Stomach (tissue), 9 donors: ENCODE results near the gene LRRC51. TPM values are rescaled to one million over a fixed set of nuclear protein-coding genes. Genes with fewer than 3 reads are reported as not detected.

Source experiments
- DNase-seq, 2 donors: peaks; one replicate each; pipeline versions ENCODE4 v3.0.0 to v3.0.0-alpha.2; 2013 to 2019
- H3K27ac ChIP-seq, 5 donors: fragments of 200-600 bp in 4 of 5; sonication (generic) in 4 of 5; one replicate each; pipeline ENCODE4 v1.5.1; 2013 to 2019; ENCODE audit warnings: mild to moderate bottlenecking in 1 of 5, moderate library complexity in 1 of 5
- H3K27me3 ChIP-seq, 3 donors: fragments of 200-600 bp; sonication (generic); one replicate each; pipeline ENCODE4 v1.5.1; 2017 to 2019; ENCODE audit warnings: mixed run types in 1 of 3
- H3K36me3 ChIP-seq, 4 donors: fragments of 200-600 bp; sonication (generic); 1 replicate in 3 of 4; 2 replicates in 1 of 4; pipeline ENCODE4 v1.5.1; 2016 to 2019
- H3K4me1 ChIP-seq, 4 donors: fragments of 200-600 bp; sonication (generic); one replicate each; pipeline ENCODE4 v1.5.1; 2016 to 2019
- H3K4me3 ChIP-seq, 4 donors: fragments of 200-600 bp; sonication (generic) in 3 of 4; one replicate each; pipeline ENCODE4 v1.5.1; 2016 to 2019; ENCODE audit warnings: mild to moderate bottlenecking in 1 of 4
- H3K9me3 ChIP-seq, 4 donors: fragments of 200-600 bp; sonication (generic); one replicate each; pipeline ENCODE4 v1.5.1; 2016 to 2019
- CTCF ChIP-seq, 7 experiments: fragments of 450-650 bp in 4 of 7; fragments of 200-600 bp in 3 of 7; sonication (generic) in 3 of 7; IDR thresholded peaks; one replicate each; pipeline ENCODE4 v1.5.1; 2016 to 2019; ENCODE audit warnings: antibody characterized with exemption in 7 of 7, control low read depth in 2 of 7, mild to moderate bottlenecking in 1 of 7
- EP300 ChIP-seq: sonication (generic); formaldehyde crosslinking; IDR thresholded peaks from one replicate; pipeline ENCODE4 v1.6.1; 2017; ENCODE audit warnings: antibody characterized with exemption
- POLR2A ChIP-seq, 4 donors: fragments of 450-650 bp; IDR thresholded peaks; one replicate each; pipeline ENCODE4 v1.6.1; 2016; ENCODE audit warnings: antibody characterized with exemption in 4 of 4, control low read depth in 2 of 4, mild to moderate bottlenecking in 1 of 4, moderate library complexity in 1 of 4
- POLR2AphosphoS5 ChIP-seq, 3 donors: sonication (generic); formaldehyde crosslinking; IDR thresholded peaks; one replicate each; pipeline ENCODE4 v1.6.1; 2016; ENCODE audit warnings: antibody characterized with exemption in 3 of 3
- WGBS, 5 donors: extraction: QIAGEN DNeasy Blood & Tissue Kit in 3 of 5; methylation state at CpG; one replicate each; pipeline versions ENCODE4 v1.1.5 to v1.1.7; 2013 to 2018; 5-methylcytosine and 5-hydroxymethylcytosine counted together
- intact Hi-C: fragments of 100-400 bp; cut with DNase I; formaldehyde crosslinking; loops from one replicate; pipeline ENCODE4 v1.15.1; 2023; ENCODE audit warnings: low total_unique reads
- polyA plus RNA-seq, 3 donors: library from polyadenylated mRNA; stranded (reverse); fragments of 200-250 nt; gene quantifications; one replicate each; pipeline ENCODE4 v1.2.3, GENCODE V29; 2013
- total RNA-seq, 5 donors: library from RNA; depleted of rRNA; stranded (reverse); fragments of >200 nt; gene quantifications; one replicate each; pipeline versions ENCODE4 v1.1.0 to v1.2.3, GENCODE V29; 2014 to 2016
- donor health status: healthy with polysubstance abuse.
- donor health status: Bipolar disorder and iron deficiency.
- donor health status: healthy.

The LRRC51 gene
- total and polyA plus RNA-seq, 8 donors, result 2.0 to 7.9 (median 5.8) TPM; not detected in 3

GRCh38 chr11:72114570-72114969, 33.9 kb downstream of the LRRC51 start:
- Histone ChIP-seq H3K27ac (no peak overlapping the region), H3K4me1 (peaks cover 8 to 21% (median 14%) of the 10 kb centered on the region in 4 donors), H3K36me3 (peaks cover 0 to 9% (median 6%) of the 10 kb centered on the region in 4 donors), H3K9me3 (no peaks in the 10 kb centered on the region), H3K4me3 (no peak overlapping the region), H3K27me3 (peaks cover 0 to 11% (median 0%) of the 10 kb centered on the region in 3 donors)
- DNase-seq, result no peak
- WGBS, 5 donors, result 90 to 100% (median 97%) methylated on average over 1 of the region's 1 CpG
- intact Hi-C loops, result no loop called here
- TF ChIP-seq EP300 (no peak), POLR2AphosphoS5 (IDR thresholded peaks at IDR 0.05) (no peak), CTCF (IDR thresholded peaks at IDR 0.05) (no peak), POLR2A (IDR thresholded peaks at IDR 0.05) (no peak)

- intact Hi-C loops, result no loop called here
Measured at GRCh38 chr11:72116019-72116755, 35.5 kb downstream of the LRRC51 start.

GRCh38 chr11:72119198-72119597, 38.5 kb downstream of the LRRC51 start:
- 65 to 77% (median 73%) methylated on average over 6 of the region's 6 CpGs for WGBS, 5 donors
- intact Hi-C loops, result no loop called here

More at GRCh38 chr11:72116019-72116755, 35.5 kb downstream of the LRRC51 start:
- H3K9me3 ChIP-seq, result no peaks in the 10 kb centered on the region
- H3K36me3 ChIP-seq, result no peaks in the 10 kb centered on the region
- H3K4me3 ChIP-seq, result no peak overlapping the region
- WGBS, 5 donors, result 89 to 95% (median 91%) methylated on average over 6 of the region's 6 CpGs
- no peak overlapping the region for H3K27ac ChIP-seq
- TF ChIP-seq POLR2A (IDR thresholded peaks at IDR 0.05), result no peak
- TF ChIP-seq POLR2AphosphoS5 (IDR thresholded peaks at IDR 0.05), result no peak
- TF ChIP-seq CTCF (IDR thresholded peaks at IDR 0.05), result no peak
- TF ChIP-seq EP300, result no peak
- DNase-seq, result no peak
- H3K4me1 ChIP-seq, result peaks cover 6 to 15% (median 13%) of the 10 kb centered on the region in 4 donors
- peaks cover 0 to 11% (median 0%) of the 10 kb centered on the region in 3 donors for H3K27me3 ChIP-seq

GRCh38 chr11:72120930-72121329, 40.3 kb downstream of the LRRC51 start:
- 74 to 88% (median 84%) methylated on average over 2 of the region's 2 CpGs for WGBS, 5 donors
- no peaks in the 10 kb centered on the region for H3K4me1 ChIP-seq
- no peak for DNase-seq
- H3K9me3 ChIP-seq, result no peaks in the 10 kb centered on the region
- no peak overlapping the region for H3K4me3 ChIP-seq
- peaks cover 0 to 11% (median 0%) of the 10 kb centered on the region in 3 donors for H3K27me3 ChIP-seq
- intact Hi-C loops, result no loop called here
- H3K27ac ChIP-seq, result no peak overlapping the region
- no peak for TF ChIP-seq CTCF (IDR thresholded peaks at IDR 0.05)
- no peak for TF ChIP-seq POLR2A (IDR thresholded peaks at IDR 0.05)
- TF ChIP-seq EP300, result no peak
- no peak for TF ChIP-seq POLR2AphosphoS5 (IDR thresholded peaks at IDR 0.05)
- no peaks in the 10 kb centered on the region for H3K36me3 ChIP-seq

More at GRCh38 chr11:72119198-72119597, 38.5 kb downstream of the LRRC51 start:
- H3K27ac ChIP-seq, result no peak overlapping the region
- TF ChIP-seq CTCF (IDR thresholded peaks at IDR 0.05) (no peak), POLR2AphosphoS5 (IDR thresholded peaks at IDR 0.05) (no peak), POLR2A (IDR thresholded peaks at IDR 0.05) (no peak), EP300 (no peak)
- peaks cover 0 to 11% (median 0%) of the 10 kb centered on the region in 3 donors for H3K27me3 ChIP-seq
- no peaks in the 10 kb centered on the region for H3K36me3 ChIP-seq
- no peaks in the 10 kb centered on the region for H3K4me1 ChIP-seq
- H3K9me3 ChIP-seq, result no peaks in the 10 kb centered on the region
- no peak for DNase-seq
- H3K4me3 ChIP-seq, result no peak overlapping the region
